Mammary epithelial cell (primary cell): ENCODE results near the gene INMT.

Experiments used
- CTCF ChIP-seq, 2 donors: IDR thresholded peaks in 1 of 2; conservative IDR thresholded peaks in 1 of 2; 2 replicates each; pipeline ENCODE4 v1.5.1; 2011 to 2012; ENCODE audit warnings: inconsistent platforms in 2 of 2, low read length in 2 of 2, mild to moderate bottlenecking in 2 of 2, control low read depth in 1 of 2, low read depth in 1 of 2; ENCODE audit not compliant: insufficient read depth in 1 of 2; ENCODE audit errors: extremely low read depth in 1 of 2
- EZH2 ChIP-seq: IDR thresholded peaks from 2 replicates; pipeline ENCODE4 v1.6.1; 2012; ENCODE audit warnings: low read length, inconsistent platforms, borderline replicate concordance

- TF ChIP-seq CTCF (conservative IDR thresholded peaks at IDR 0.05 in 1 of 2, IDR thresholded peaks at IDR 0.05 in 1 of 2; ENCODE audit: extremely low read depth in 1 of 2, insufficient read depth in 1 of 2, low read depth in 1 of 2, low read length in 2 of 2) = no peak
- no peak for TF ChIP-seq EZH2
These were observed 8.7 kb downstream of the INMT start for GRCh38 chr7:30760514-30761213.
